ENCODE measurements around the gene BTBD9. TPM values are rescaled to one million over a fixed set of nuclear protein-coding genes. Genes with fewer than 3 reads are reported as not detected.
A peak's percentile ranks its signal among the peaks of the same experiment; 100 is the strongest.

Gene BTBD9
- total and polyA plus RNA-seq, 4 donors, result 8.7 to 73.9 (median 28.3) TPM

DNA sequence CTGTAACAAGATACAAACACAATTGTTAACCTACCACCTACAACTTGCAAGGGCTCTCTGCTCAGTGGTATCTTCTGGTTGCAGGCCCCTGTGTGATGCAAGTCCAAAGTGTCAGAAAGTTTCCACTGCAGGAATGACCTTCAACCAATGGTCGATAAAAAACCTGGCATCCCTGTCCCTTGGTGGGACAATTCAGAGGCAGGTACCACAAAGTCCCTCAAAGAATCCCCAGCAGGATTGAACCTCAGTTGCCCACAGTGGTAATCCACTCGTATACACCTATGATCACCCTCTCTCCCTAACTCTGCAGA lies 47.3 kb upstream of the BTBD9 start:
- Histone ChIP-seq H3K36me3 (ENCODE audit: control insufficient read depth in 4 of 4, insufficient read depth in 4 of 4, low read length in 4 of 4) (peaks cover under 1 to 6% (median 3%) of the 10 kb centered on the region in 4 donors), H3K9ac (ENCODE audit: insufficient read depth in 1 of 2, low read length in 2 of 2) (no peak overlapping the region), H3K9me3 (ENCODE audit: control insufficient read depth in 4 of 4, insufficient read depth in 3 of 4, low read length in 3 of 4) (no peaks in the 10 kb centered on the region), H3K27ac (ENCODE audit: low read depth in 1 of 2, low read length in 1 of 2) (peak overlapping the region in 1 of 2 donors; percentile 45), H3K4me3 (no peak overlapping the region), H3K4me1 (ENCODE audit: control insufficient read depth in 5 of 5, insufficient read depth in 5 of 5, low read length in 5 of 5) (peaks cover 0 to 11% (median 5%) of the 10 kb centered on the region in 5 donors), H3K27me3 (ENCODE audit: control insufficient read depth in 3 of 3, insufficient read depth in 3 of 3, low read length in 2 of 3) (no peaks in the 10 kb centered on the region)
- TF ChIP-seq, protein P1, sequence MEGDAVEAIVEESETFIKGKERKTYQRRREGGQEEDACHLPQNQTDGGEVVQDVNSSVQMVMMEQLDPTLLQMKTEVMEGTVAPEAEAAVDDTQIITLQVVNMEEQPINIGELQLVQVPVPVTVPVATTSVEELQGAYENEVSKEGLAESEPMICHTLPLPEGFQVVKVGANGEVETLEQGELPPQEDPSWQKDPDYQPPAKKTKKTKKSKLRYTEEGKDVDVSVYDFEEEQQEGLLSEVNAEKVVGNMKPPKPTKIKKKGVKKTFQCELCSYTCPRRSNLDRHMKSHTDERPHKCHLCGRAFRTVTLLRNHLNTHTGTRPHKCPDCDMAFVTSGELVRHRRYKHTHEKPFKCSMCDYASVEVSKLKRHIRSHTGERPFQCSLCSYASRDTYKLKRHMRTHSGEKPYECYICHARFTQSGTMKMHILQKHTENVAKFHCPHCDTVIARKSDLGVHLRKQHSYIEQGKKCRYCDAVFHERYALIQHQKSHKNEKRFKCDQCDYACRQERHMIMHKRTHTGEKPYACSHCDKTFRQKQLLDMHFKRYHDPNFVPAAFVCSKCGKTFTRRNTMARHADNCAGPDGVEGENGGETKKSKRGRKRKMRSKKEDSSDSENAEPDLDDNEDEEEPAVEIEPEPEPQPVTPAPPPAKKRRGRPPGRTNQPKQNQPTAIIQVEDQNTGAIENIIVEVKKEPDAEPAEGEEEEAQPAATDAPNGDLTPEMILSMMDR (IDR thresholded peaks at IDR 0.05; ENCODE audit: control extremely low read depth, extremely low read depth), result no peak
- DNase-seq (no peak), ATAC-seq (ENCODE audit: insufficient read depth, low FRiP score) (no peak)
- 89 to 94% methylated on average over 2 of the region's 2 CpGs for WGBS, 2 donors

DNA sequence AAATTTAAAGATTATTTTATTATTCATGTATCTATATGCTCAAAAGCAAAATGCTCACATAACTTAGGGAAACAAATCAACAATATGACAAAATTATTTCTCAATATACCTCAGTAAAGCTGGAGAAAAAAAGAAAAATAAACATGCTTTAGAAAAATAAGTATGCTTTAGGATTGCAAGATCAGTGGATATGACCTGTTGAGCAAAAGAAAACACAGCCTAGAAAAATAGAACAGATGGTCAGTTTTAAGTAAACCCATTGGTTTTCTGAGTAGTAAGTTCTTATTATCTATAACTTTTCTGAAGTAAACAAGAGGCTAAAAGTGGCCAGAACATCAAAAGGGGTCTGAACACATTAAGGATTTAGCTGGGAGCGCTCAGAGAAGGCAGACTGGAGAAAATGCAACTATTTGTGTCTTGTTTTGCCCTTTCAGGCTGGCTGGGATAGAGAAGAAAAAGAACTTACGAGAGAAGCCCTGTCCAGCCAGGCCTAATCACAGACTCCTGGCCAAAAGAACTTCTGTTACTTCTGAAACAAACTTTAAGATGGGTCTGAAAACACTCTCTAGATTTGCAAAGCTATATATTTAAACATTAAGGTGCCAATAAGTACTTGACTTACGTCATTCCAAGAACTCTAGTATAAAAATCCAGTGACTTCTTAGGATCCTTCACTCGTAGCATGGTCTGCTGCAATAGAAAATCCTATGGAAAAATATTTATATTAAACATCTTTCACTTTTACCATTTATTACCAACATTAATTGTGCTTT lies 46.7 kb upstream of the BTBD9 start:
- Histone ChIP-seq H3K4me3 (no peak overlapping the region), H3K9ac (ENCODE audit: insufficient read depth in 1 of 2, low read length in 2 of 2) (no peak overlapping the region), H3K27ac (ENCODE audit: low read depth in 1 of 2, low read length in 1 of 2) (no peak overlapping the region), H3K9me3 (ENCODE audit: control insufficient read depth in 4 of 4, insufficient read depth in 3 of 4, low read length in 3 of 4) (no peaks in the 10 kb centered on the region), H3K36me3 (ENCODE audit: control insufficient read depth in 4 of 4, insufficient read depth in 4 of 4, low read length in 4 of 4) (peaks cover 6 to 9% (median 7%) of the 10 kb centered on the region in 4 donors), H3K4me1 (ENCODE audit: control insufficient read depth in 5 of 5, insufficient read depth in 5 of 5, low read length in 5 of 5) (peaks cover 0 to 11% (median 5%) of the 10 kb centered on the region in 5 donors), H3K27me3 (ENCODE audit: control insufficient read depth in 3 of 3, insufficient read depth in 3 of 3, low read length in 2 of 3) (no peaks in the 10 kb centered on the region)
- TF ChIP-seq, protein P1 (IDR thresholded peaks at IDR 0.05; ENCODE audit: control extremely low read depth, extremely low read depth), result no peak
- ATAC-seq (ENCODE audit: insufficient read depth, low FRiP score), result no peak
- 79 to 86% methylated on average over 4 of the region's 4 CpGs for WGBS, 2 donors
- peak in 2 of 3 donors; percentile 46 to 53 for DNase-seq

DNA sequence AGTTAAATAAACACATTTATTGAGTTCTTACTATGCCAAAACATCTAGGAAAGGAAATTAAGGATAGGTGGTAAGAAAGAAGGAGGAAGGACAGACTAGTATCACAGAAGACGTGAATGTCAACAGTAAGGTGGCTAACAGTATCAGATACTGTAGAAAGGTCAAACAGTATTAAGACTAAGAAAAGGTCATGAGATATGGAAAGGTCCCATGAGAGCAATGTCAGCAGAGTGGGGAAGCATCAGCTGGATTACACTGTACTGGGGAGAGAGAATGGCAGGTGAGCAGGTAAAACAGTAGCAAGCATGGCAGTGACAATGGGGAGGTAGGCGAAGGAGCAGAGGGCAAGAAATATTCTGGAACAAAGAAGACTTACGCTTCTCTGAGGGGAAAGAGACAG lies 45.2 kb upstream of the BTBD9 start:
- Histone ChIP-seq H3K4me3 (no peak overlapping the region), H3K9ac (ENCODE audit: insufficient read depth in 1 of 2, low read length in 2 of 2) (no peak overlapping the region), H3K9me3 (ENCODE audit: control insufficient read depth in 4 of 4, insufficient read depth in 3 of 4, low read length in 3 of 4) (no peaks in the 10 kb centered on the region), H3K27ac (ENCODE audit: low read depth in 1 of 2, low read length in 1 of 2) (no peak overlapping the region), H3K36me3 (ENCODE audit: control insufficient read depth in 4 of 4, insufficient read depth in 4 of 4, low read length in 4 of 4) (peaks cover 6 to 10% (median 9%) of the 10 kb centered on the region in 4 donors), H3K27me3 (ENCODE audit: control insufficient read depth in 3 of 3, insufficient read depth in 3 of 3, low read length in 2 of 3) (no peaks in the 10 kb centered on the region), H3K4me1 (ENCODE audit: control insufficient read depth in 5 of 5, insufficient read depth in 5 of 5, low read length in 5 of 5) (peaks cover 0 to 11% (median 5%) of the 10 kb centered on the region in 5 donors)
- DNase-seq (no peak), ATAC-seq (ENCODE audit: insufficient read depth, low FRiP score) (no peak)
- 94 to 95% methylated on average over 3 of the region's 3 CpGs for WGBS, 2 donors
- TF ChIP-seq, protein P1 (IDR thresholded peaks at IDR 0.05; ENCODE audit: control extremely low read depth, extremely low read depth), result no peak
